Kidney (tissue), 14 donors: ENCODE data around the gene ATP1A1. TPM values are rescaled to one million over a fixed set of nuclear protein-coding genes. Genes with fewer than 3 reads are reported as not detected.

Source experiments
- DNase-seq, 5 donors: peaks; one replicate each; pipeline ENCODE4 v3.0.0-alpha.2; 2013 to 2020
- FAIRE-seq: peaks from 2 replicates; lab custom pipeline; 2012; peaks lifted over from hg19 to GRCh38; lab: Jason Lieb, UNC
- H3K27ac ChIP-seq, 2 donors: one replicate each; pipeline ENCODE4 v1.7.0; 2013; ENCODE audit warnings: low read depth in 2 of 2, low read length in 2 of 2, inconsistent platforms in 1 of 2
- H3K27me3 ChIP-seq: one replicate; pipeline ENCODE4 v1.7.1; 2013; ENCODE audit warnings: low read length, inconsistent platforms; ENCODE audit not compliant: control insufficient read depth, insufficient read depth
- H3K36me3 ChIP-seq, 3 donors: one replicate each; pipeline versions ENCODE4 v1.7.0 to v1.7.1; 2013; ENCODE audit warnings: low read length in 3 of 3, control low read depth in 1 of 3, inconsistent platforms in 1 of 3; ENCODE audit not compliant: insufficient read depth in 3 of 3, control insufficient read depth in 2 of 3
- H3K4me1 ChIP-seq, 3 donors: one replicate each; pipeline versions ENCODE4 v1.7.0 to v1.7.1; 2013; ENCODE audit warnings: low read length in 3 of 3, inconsistent platforms in 1 of 3, low read depth in 1 of 3; ENCODE audit not compliant: control insufficient read depth in 2 of 3, insufficient read depth in 2 of 3
- H3K4me3 ChIP-seq, 3 donors: one replicate each; pipeline versions ENCODE4 v1.7.0 to v1.8.1; 2013; ENCODE audit warnings: low read length in 3 of 3, control low read depth in 1 of 3, inconsistent platforms in 1 of 3
- H3K9ac ChIP-seq, 3 donors: one replicate each; pipeline versions ENCODE4 v1.7.0 to v1.7.1; 2013; ENCODE audit warnings: low read length in 3 of 3, control low read depth in 1 of 3, inconsistent platforms in 1 of 3
- H3K9me3 ChIP-seq, 3 donors: one replicate each; pipeline versions ENCODE4 v1.7.0 to v1.7.1; 2013; ENCODE audit warnings: low read length in 3 of 3, control low read depth in 1 of 3, inconsistent platforms in 1 of 3; ENCODE audit not compliant: control insufficient read depth in 2 of 3, insufficient read depth in 1 of 3
- intact Hi-C: fragments of 100-400 bp; cut with DNase I; formaldehyde crosslinking; loops from one replicate; pipeline ENCODE4 v1.11.1; 2022
- polyA plus RNA-seq: library from polyadenylated mRNA; stranded (reverse); fragments of 350-450 nt; fragmentation: Illumina TruSeq; extraction: RNeasy Lipid Tissue Mini Kit (QIAGEN cat#74804); gene quantifications from one replicate; pipeline ENCODE4 v1.2.3, GENCODE V29; 2014; ENCODE audit warnings: low read depth, low replicate concordance; ENCODE audit not compliant: insufficient read depth
- total RNA-seq: library from RNA; stranded (reverse); fragmentation: NEBNext Ultra II Directional; extraction: Animal tissue kit (Norgen Biotek cat#: 25700); gene quantifications from one replicate; pipeline ENCODE4 v1.2.1, GENCODE V29; 2021
- TF ChIP-seq, protein P1 (sequence below): IDR thresholded peaks from 3 replicates; pipeline ENCODE4 v1.5.1; 2012; ENCODE audit warnings: mild to moderate bottlenecking, moderate library complexity, borderline replicate concordance; ENCODE audit not compliant: insufficient read depth; ENCODE audit errors: extremely low read depth
- donor health status: control.
- donor health status: control.
- donor health status: control.
- donor health status: control.
- donor health status: control.
- donor health status: DM: yes; HTN: yes; CAD: no.
- donor health status: Normal renal cell carcinoma (clear cell type).

ATP1A1 gene
- total and polyA plus RNA-seq, 2 donors from 2014 or later = 1,218 to 2,241 TPM

DNA sequence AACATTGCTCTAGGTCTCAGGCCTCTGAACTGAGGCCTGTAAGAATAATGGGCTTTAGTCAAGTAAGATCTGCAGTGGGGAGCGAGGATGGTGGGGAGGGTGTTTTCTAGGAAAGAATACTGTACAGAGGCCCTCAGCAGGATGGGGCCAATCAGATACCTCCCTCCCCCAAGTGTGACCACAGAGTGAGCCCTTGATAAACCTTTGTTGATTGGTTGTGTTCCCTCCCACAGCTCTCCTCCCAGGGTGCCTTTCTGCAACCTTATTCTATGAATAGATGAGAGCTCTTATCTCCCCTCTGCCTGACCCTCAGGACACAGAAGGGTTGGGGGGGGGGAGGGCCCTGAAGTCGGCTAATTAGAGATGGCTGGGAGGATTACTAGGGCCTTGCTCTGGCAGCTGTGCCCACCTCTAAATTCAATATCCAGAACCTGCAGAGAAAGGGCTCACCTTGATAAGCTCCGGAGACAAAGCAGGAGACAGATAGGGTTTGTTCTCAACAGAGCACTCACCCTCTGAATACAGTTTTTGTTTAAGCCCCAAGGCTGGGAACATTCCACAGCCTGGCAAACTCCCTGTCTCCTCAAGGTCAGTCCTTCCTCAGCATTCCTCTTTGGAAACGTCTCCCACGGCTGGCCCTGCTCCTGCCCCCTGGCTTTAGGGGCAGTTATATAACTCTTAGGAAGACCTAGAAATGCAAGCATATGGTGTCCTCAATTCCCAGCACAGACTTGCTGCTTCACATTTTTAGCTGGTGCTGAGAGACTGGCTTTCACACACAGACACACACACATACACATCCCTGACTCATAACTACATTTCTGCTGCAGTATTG lies 42.9 kb downstream of the ATP1A1 start:
- peaks cover 3 to 26% (median 16%) of the 10 kb centered on the region in 3 donors for H3K4me1 ChIP-seq
- intact Hi-C loops = no loop called here
- H3K27me3 ChIP-seq = no peaks in the 10 kb centered on the region
- DNase-seq (no peak), FAIRE-seq (no peak)
- no peaks in the 10 kb centered on the region for H3K9me3 ChIP-seq
- no peaks in the 10 kb centered on the region for H3K36me3 ChIP-seq
- H3K4me3 ChIP-seq = no peak overlapping the region
- TF ChIP-seq, protein P1, sequence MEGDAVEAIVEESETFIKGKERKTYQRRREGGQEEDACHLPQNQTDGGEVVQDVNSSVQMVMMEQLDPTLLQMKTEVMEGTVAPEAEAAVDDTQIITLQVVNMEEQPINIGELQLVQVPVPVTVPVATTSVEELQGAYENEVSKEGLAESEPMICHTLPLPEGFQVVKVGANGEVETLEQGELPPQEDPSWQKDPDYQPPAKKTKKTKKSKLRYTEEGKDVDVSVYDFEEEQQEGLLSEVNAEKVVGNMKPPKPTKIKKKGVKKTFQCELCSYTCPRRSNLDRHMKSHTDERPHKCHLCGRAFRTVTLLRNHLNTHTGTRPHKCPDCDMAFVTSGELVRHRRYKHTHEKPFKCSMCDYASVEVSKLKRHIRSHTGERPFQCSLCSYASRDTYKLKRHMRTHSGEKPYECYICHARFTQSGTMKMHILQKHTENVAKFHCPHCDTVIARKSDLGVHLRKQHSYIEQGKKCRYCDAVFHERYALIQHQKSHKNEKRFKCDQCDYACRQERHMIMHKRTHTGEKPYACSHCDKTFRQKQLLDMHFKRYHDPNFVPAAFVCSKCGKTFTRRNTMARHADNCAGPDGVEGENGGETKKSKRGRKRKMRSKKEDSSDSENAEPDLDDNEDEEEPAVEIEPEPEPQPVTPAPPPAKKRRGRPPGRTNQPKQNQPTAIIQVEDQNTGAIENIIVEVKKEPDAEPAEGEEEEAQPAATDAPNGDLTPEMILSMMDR = no peak
- H3K27ac ChIP-seq = peak overlapping the region; percentile 76 to 78
- peak overlapping the region in 1 of 3 donors; percentile 17 for H3K9ac ChIP-seq

DNA sequence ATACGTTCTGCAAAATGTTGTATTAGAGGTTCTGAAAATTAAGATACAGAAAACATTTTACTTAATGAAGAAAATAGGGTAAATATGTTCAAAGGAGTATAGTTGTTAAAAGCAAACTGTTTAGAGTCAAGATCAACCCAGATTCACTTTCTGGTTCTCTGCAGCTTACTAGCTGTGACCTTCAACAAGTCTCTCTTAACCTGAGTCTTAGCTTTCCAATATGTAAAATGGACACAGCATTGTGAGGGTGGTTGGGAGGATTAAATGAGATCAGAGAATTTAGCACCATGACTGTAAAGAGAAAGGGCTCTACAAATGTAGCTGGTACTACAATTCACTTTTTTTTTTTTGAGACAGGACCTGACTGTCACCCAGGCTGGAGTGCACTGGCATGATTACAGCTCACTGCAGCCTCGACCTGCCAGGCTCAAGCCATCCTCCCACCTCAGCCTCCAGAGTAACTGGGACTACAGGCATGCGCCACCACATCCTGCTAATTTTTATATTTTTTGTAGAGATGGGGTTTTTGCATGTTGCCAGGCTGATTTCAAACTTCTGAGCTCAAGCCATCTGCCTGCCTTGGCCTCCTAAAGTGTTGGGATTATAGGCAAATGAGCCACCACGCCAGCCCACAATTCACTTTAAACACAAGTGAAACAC lies 43.9 kb downstream of the ATP1A1 start:
- no peak for FAIRE-seq
- H3K4me1 ChIP-seq = peaks cover 3 to 22% (median 16%) of the 10 kb centered on the region in 3 donors
- peak overlapping the region in 2 of 3 donors; percentile 98 for H3K4me3 ChIP-seq
- no peak for DNase-seq
- TF ChIP-seq, protein P1 = no peak
- H3K36me3 ChIP-seq = no peaks in the 10 kb centered on the region
- H3K27me3 ChIP-seq = no peaks in the 10 kb centered on the region
- peak overlapping the region in 1 of 3 donors; percentile 98 for H3K9ac ChIP-seq
- no peaks in the 10 kb centered on the region for H3K9me3 ChIP-seq
- intact Hi-C loops = no loop called here
- peak overlapping the region; percentile 76 to 78 for H3K27ac ChIP-seq

DNA sequence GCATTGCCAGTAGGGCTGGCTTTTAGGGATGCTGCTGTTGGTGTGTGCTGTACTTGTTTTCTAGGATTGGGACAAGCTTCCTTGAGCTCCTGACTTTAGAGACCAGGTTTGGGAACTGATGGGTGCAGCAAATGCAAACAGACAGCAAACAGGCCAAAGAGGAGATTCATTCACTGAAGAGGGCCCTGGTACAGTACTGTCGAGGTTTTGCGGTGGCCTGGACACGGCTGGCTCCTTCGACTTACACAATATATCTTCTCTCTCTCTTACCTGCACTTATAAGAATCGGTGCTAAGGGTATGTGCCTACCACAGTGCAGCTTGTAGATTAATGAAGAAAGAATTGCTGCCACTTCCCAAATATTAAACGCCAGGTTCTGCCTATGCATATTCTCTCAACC lies 44.6 kb downstream of the ATP1A1 start:
- TF ChIP-seq, protein P1 = no peak
- Histone ChIP-seq H3K27ac (peak overlapping the region; percentile 76 to 78), H3K9me3 (no peaks in the 10 kb centered on the region), H3K4me1 (peaks cover 3 to 21% (median 16%) of the 10 kb centered on the region in 3 donors), H3K27me3 (no peaks in the 10 kb centered on the region), H3K9ac (peak overlapping the region; percentile 92 to 98 (median 98)), H3K36me3 (no peaks in the 10 kb centered on the region), H3K4me3 (peak overlapping the region; percentile 93 to 98 (median 98))
- intact Hi-C loops = no loop called here
- DNase-seq (no peak), FAIRE-seq (no peak)
